Measurements from ENCODE around the gene IFRD2.
A peak's percentile ranks its signal among the peaks of the same experiment; 100 is the strongest.

The IFRD2 gene

GRCh38 chr3:50292159-50293078 is at the start of gene IFRD2:
TSS of gene IFRD2 (minus strand) at chr3:50292429. CDS start at chr3:50292274, 155 bp downstream.
- Mint-ChIP-seq H3K4me3 (peak within 1 kb of the TSS; percentile 89 to 96), H3K27me3 (no peaks in the 10 kb centered on the region), H3K9me3 (no peaks in the 10 kb centered on the region), H3K36me3 (peaks cover 31 to 52% of the 10 kb centered on the region in 2 donors), H3K27ac (peak within 1 kb of the TSS; percentile 96), H3K4me1 (peaks cover 22 to 39% of the 10 kb centered on the region in 2 donors)
- DNase-seq (peak; percentile 95), ATAC-seq (replicated peaks) (peak; percentile 98)

- H3K4me1 Mint-ChIP-seq: peaks cover 27 to 74% of the 10 kb centered on the region in 2 donors
- no peak for ATAC-seq (replicated peaks)
- no peaks in the 10 kb centered on the region for H3K27me3 Mint-ChIP-seq
- H3K9me3 Mint-ChIP-seq: no peaks in the 10 kb centered on the region
- H3K4me3 Mint-ChIP-seq: peak overlapping the region; percentile 90 to 94
- peak overlapping the region; percentile 98 for H3K27ac Mint-ChIP-seq
- no peak for DNase-seq
- peaks cover 12 to 28% of the 10 kb centered on the region in 2 donors for H3K36me3 Mint-ChIP-seq
Measured at GRCh38 chr3:50341537-50341936, 49.3 kb upstream of the IFRD2 start.

GRCh38 chr3:50340448-50341329 is 48.5 kb upstream of the IFRD2 start, which contains the start of gene RASSF1:
TSS of gene RASSF1 (minus strand) at chr3:50340836. CDS start at chr3:50340805, 31 bp downstream.
- ATAC-seq (replicated peaks) (peak; percentile 35), DNase-seq (peak; percentile 66)
- H3K27ac Mint-ChIP-seq: peak within 1 kb of the TSS; percentile 98
- peaks cover 28 to 74% of the 10 kb centered on the region in 2 donors for H3K4me1 Mint-ChIP-seq
- peak within 1 kb of the TSS; percentile 90 to 94 for H3K4me3 Mint-ChIP-seq
- H3K9me3 Mint-ChIP-seq: no peaks in the 10 kb centered on the region
- no peaks in the 10 kb centered on the region for H3K27me3 Mint-ChIP-seq
- peaks cover 16 to 36% of the 10 kb centered on the region in 2 donors for H3K36me3 Mint-ChIP-seq

- H3K9me3 Mint-ChIP-seq: no peaks in the 10 kb centered on the region
- DNase-seq (no peak), ATAC-seq (replicated peaks) (peak in 1 of 2 donors; percentile 0)
- peaks cover 16 to 42% of the 10 kb centered on the region in 2 donors for H3K36me3 Mint-ChIP-seq
- H3K4me1 Mint-ChIP-seq: peaks cover 30 to 74% of the 10 kb centered on the region in 2 donors
- peak overlapping the region; percentile 90 to 94 for H3K4me3 Mint-ChIP-seq
- no peaks in the 10 kb centered on the region for H3K27me3 Mint-ChIP-seq
- peak overlapping the region; percentile 98 for H3K27ac Mint-ChIP-seq
Measured at GRCh38 chr3:50340147-50340447, 47.9 kb upstream of the IFRD2 start.

GRCh38 chr3:50339485-50340146 is 47.4 kb upstream of the IFRD2 start:
- DNase-seq: no peak
- Mint-ChIP-seq H3K4me1 (peaks cover 32 to 74% of the 10 kb centered on the region in 2 donors), H3K27me3 (no peaks in the 10 kb centered on the region), H3K9me3 (no peaks in the 10 kb centered on the region), H3K36me3 (peaks cover 16 to 42% of the 10 kb centered on the region in 2 donors), H3K4me3 (peak overlapping the region; percentile 90 to 94), H3K27ac (peak overlapping the region; percentile 98)
- ATAC-seq (replicated peaks): no peak

- Mint-ChIP-seq H3K27ac (peak overlapping the region; percentile 98), H3K4me3 (peak overlapping the region; percentile 90 to 94), H3K36me3 (peaks cover 21 to 47% of the 10 kb centered on the region in 2 donors), H3K4me1 (peaks cover 37 to 79% of the 10 kb centered on the region in 2 donors), H3K9me3 (no peaks in the 10 kb centered on the region), H3K27me3 (no peaks in the 10 kb centered on the region)
- ATAC-seq (replicated peaks) (no peak), DNase-seq (no peak)
Measured at GRCh38 chr3:50338965-50339364, 46.7 kb upstream of the IFRD2 start.

- H3K4me1 Mint-ChIP-seq: peaks cover 34 to 77% of the 10 kb centered on the region in 2 donors
- H3K9me3 Mint-ChIP-seq: no peaks in the 10 kb centered on the region
- H3K36me3 Mint-ChIP-seq: peaks cover 26 to 50% of the 10 kb centered on the region in 2 donors
- peak overlapping the region; percentile 90 to 94 for H3K4me3 Mint-ChIP-seq
- peak; percentile 99 for DNase-seq
- no peaks in the 10 kb centered on the region for H3K27me3 Mint-ChIP-seq
- peak; percentile 79 to 82 for ATAC-seq (replicated peaks)
- H3K27ac Mint-ChIP-seq: peak overlapping the region; percentile 98
Measured at GRCh38 chr3:50337175-50337861, 45.1 kb upstream of the IFRD2 start.

GRCh38 chr3:50336452-50337174 is 44.4 kb upstream of the IFRD2 start:
- no peaks in the 10 kb centered on the region for H3K27me3 Mint-ChIP-seq
- ATAC-seq (replicated peaks) (peak; percentile 33 to 35), DNase-seq (no peak)
- peaks cover 34 to 70% of the 10 kb centered on the region in 2 donors for H3K4me1 Mint-ChIP-seq
- peaks cover 26 to 50% of the 10 kb centered on the region in 2 donors for H3K36me3 Mint-ChIP-seq
- peak overlapping the region; percentile 90 to 94 for H3K4me3 Mint-ChIP-seq
- H3K27ac Mint-ChIP-seq: peak overlapping the region; percentile 98
- no peaks in the 10 kb centered on the region for H3K9me3 Mint-ChIP-seq

- ATAC-seq (replicated peaks): no peak
- DNase-seq: no peak
- peaks cover 34 to 61% of the 10 kb centered on the region in 2 donors for H3K4me1 Mint-ChIP-seq
- H3K4me3 Mint-ChIP-seq: no peak overlapping the region
- no peaks in the 10 kb centered on the region for H3K9me3 Mint-ChIP-seq
- peaks cover 43 to 57% of the 10 kb centered on the region in 2 donors for H3K36me3 Mint-ChIP-seq
- no peaks in the 10 kb centered on the region for H3K27me3 Mint-ChIP-seq
- H3K27ac Mint-ChIP-seq: peak overlapping the region; percentile 14
Measured at GRCh38 chr3:50334339-50335075, 42.3 kb upstream of the IFRD2 start.

GRCh38 chr3:50333744-50334328 is 41.6 kb upstream of the IFRD2 start:
- peaks cover 45 to 52% of the 10 kb centered on the region in 2 donors for H3K36me3 Mint-ChIP-seq
- H3K4me1 Mint-ChIP-seq: peaks cover 30 to 60% of the 10 kb centered on the region in 2 donors
- peak overlapping the region in 1 of 2 donors; percentile 39 for H3K4me3 Mint-ChIP-seq
- ATAC-seq (replicated peaks) (no peak), DNase-seq (no peak)
- H3K27me3 Mint-ChIP-seq: no peaks in the 10 kb centered on the region
- H3K27ac Mint-ChIP-seq: peak overlapping the region; percentile 14
- no peaks in the 10 kb centered on the region for H3K9me3 Mint-ChIP-seq

GRCh38 chr3:50331364-50331907 is 39.2 kb upstream of the IFRD2 start:
- H3K36me3 Mint-ChIP-seq: peaks cover 35 to 45% of the 10 kb centered on the region in 2 donors
- H3K9me3 Mint-ChIP-seq: no peaks in the 10 kb centered on the region
- H3K4me1 Mint-ChIP-seq: peaks cover 29 to 69% of the 10 kb centered on the region in 2 donors
- H3K27ac Mint-ChIP-seq: no peak overlapping the region
- no peak overlapping the region for H3K4me3 Mint-ChIP-seq
- no peak for ATAC-seq (replicated peaks)
- no peaks in the 10 kb centered on the region for H3K27me3 Mint-ChIP-seq
- no peak for DNase-seq

- ATAC-seq (replicated peaks) (no peak), DNase-seq (no peak)
- H3K4me1 Mint-ChIP-seq: peaks cover 25 to 69% of the 10 kb centered on the region in 2 donors
- no peaks in the 10 kb centered on the region for H3K9me3 Mint-ChIP-seq
- H3K36me3 Mint-ChIP-seq: peaks cover 36 to 39% of the 10 kb centered on the region in 2 donors
- H3K27ac Mint-ChIP-seq: no peak overlapping the region
- H3K27me3 Mint-ChIP-seq: no peaks in the 10 kb centered on the region
- H3K4me3 Mint-ChIP-seq: no peak overlapping the region
Measured at GRCh38 chr3:50330330-50330729, 38.1 kb upstream of the IFRD2 start.
